H1 (cell line): Measurements from ENCODE around the gene JAG1. TPM values are rescaled to one million over a fixed set of nuclear protein-coding genes. Genes with fewer than 3 reads are reported as not detected.

Source experiments
- CTCF ChIA-PET: fragments of 300-600 bp; sonication (Branson Sonifier 250); formaldehyde crosslinking; loops from one replicate; lab custom pipeline; 2021; ENCODE audit not compliant: partially characterized antibody; lab: Charles Lee
- POLR2A ChIA-PET: fragments of 300-600 bp; sonication (Branson Sonifier 250); formaldehyde crosslinking; loops from one replicate; lab custom pipeline; 2021; ENCODE audit warnings: inconsistent platforms; ENCODE audit not compliant: partially characterized antibody; lab: Charles Lee
- DNase-seq, 2 experiments: peaks; one replicate each; pipeline versions ENCODE4 v3.0.0 to v3.0.0-alpha.2; 2010 to 2022; ENCODE audit warnings: low spot score in 2 of 2, low read depth in 1 of 2, mixed read lengths in 1 of 2
- FAIRE-seq: peaks from 2 replicates; lab custom pipeline; 2011; peaks lifted over from hg19 to GRCh38; lab: Jason Lieb, UNC
- H2AFZ ChIP-seq: 2 replicates; pipeline ENCODE4 v1.8.1; 2012; ENCODE audit warnings: low read length, inconsistent platforms
- H2AK5ac ChIP-seq: 2 replicates; pipeline ENCODE4 v1.6.1; 2013; ENCODE audit warnings: low read depth, low read length
- H2BK120ac ChIP-seq: replicated peaks from 2 replicates; pipeline ENCODE3; 2013; ENCODE audit warnings: low read depth, low read length, inconsistent platforms
- H2BK12ac ChIP-seq: 2 replicates; pipeline ENCODE4 v1.6.1; 2013; ENCODE audit warnings: low read depth, low read length
- H2BK15ac ChIP-seq: 2 replicates; pipeline ENCODE4 v1.6.1; 2013; ENCODE audit warnings: low read length
- H2BK20ac ChIP-seq: 2 replicates; pipeline ENCODE4 v1.6.1; 2013; ENCODE audit warnings: low read length
- H2BK5ac ChIP-seq: 2 replicates; pipeline ENCODE4 v1.6.1; 2013; ENCODE audit warnings: low read depth, low read length
- H3K14ac ChIP-seq: 2 replicates; pipeline ENCODE4 v1.6.1; 2013; ENCODE audit warnings: inconsistent platforms; ENCODE audit not compliant: insufficient read length
- H3K18ac ChIP-seq: 2 replicates; pipeline ENCODE4 v1.6.1; 2013; ENCODE audit warnings: low read length; ENCODE audit errors: extremely low read depth
- H3K23ac ChIP-seq: 2 replicates; pipeline ENCODE4 v1.6.1; 2013; ENCODE audit warnings: inconsistent platforms; ENCODE audit not compliant: insufficient read length
- H3K23me2 ChIP-seq: 2 replicates; pipeline ENCODE4 v1.6.1; 2013; ENCODE audit warnings: low read depth, low read length
- H3K27ac ChIP-seq: 2 replicates; pipeline ENCODE4 v1.6.1; 2011; ENCODE audit warnings: low read depth, low read length, inconsistent platforms
- H3K27me3 ChIP-seq, 4 experiments: replicated peaks in 1 of 4; 1 replicate in 1 of 4; 2 replicates in 3 of 4; pipeline versions ENCODE4 v1.6.1 to v1.8.1; 2011 to 2013; ENCODE audit warnings: low read length in 3 of 4, mild to moderate bottlenecking in 3 of 4, inconsistent platforms in 2 of 4, mixed read lengths in 2 of 4, moderate library complexity in 1 of 4; ENCODE audit not compliant: control insufficient read depth in 3 of 4, insufficient read depth in 3 of 4; ENCODE audit errors: extremely low read depth in 1 of 4
- H3K36me3 ChIP-seq, 4 experiments: 2 replicates each; pipeline versions ENCODE4 v1.6.1 to v1.8.1; 2011 to 2013; ENCODE audit warnings: mild to moderate bottlenecking in 4 of 4, low read length in 3 of 4, moderate library complexity in 2 of 4, control low read depth in 1 of 4, inconsistent platforms in 1 of 4; ENCODE audit not compliant: insufficient read depth in 4 of 4, control insufficient read depth in 2 of 4
- H3K4ac ChIP-seq: replicated peaks from 2 replicates; pipeline ENCODE3; 2013; ENCODE audit warnings: low read length, low read depth, mixed read lengths, inconsistent platforms; ENCODE audit not compliant: insufficient read length
- H3K4me1 ChIP-seq, 4 experiments: replicated peaks in 1 of 4; 1 replicate in 1 of 4; 2 replicates in 3 of 4; pipeline versions ENCODE4 v1.6.1 to v1.8.1; 2011 to 2013; ENCODE audit warnings: low read length in 3 of 4, inconsistent platforms in 2 of 4, mixed read lengths in 1 of 4; ENCODE audit not compliant: insufficient read depth in 4 of 4, control insufficient read depth in 3 of 4
- H3K4me2 ChIP-seq, 2 experiments: 2 replicates each; pipeline versions ENCODE4 v1.6.1 to v1.8.1; 2011 to 2013; ENCODE audit warnings: low read depth in 2 of 2, low read length in 2 of 2, control low read depth in 1 of 2, inconsistent platforms in 1 of 2, mild to moderate bottlenecking in 1 of 2; ENCODE audit not compliant: insufficient read depth in 1 of 2
- H3K4me3 ChIP-seq, 4 experiments: fragments of 200-600, 300-600 bp in 1 of 4; sonication (generic), shearing (Covaris generic), sonication (Bioruptor Twin) in 1 of 4; 2 replicates each; pipeline versions ENCODE4 v1.5.1 to v1.8.1; 2011 to 2016; ENCODE audit warnings: low read length in 4 of 4, low read depth in 3 of 4, control low read depth in 2 of 4, inconsistent platforms in 2 of 4, mild to moderate bottlenecking in 2 of 4, mixed read lengths in 1 of 4, moderate library complexity in 1 of 4; ENCODE audit not compliant: insufficient read depth in 2 of 4; ENCODE audit errors: extremely low read depth in 1 of 4
- H3K56ac ChIP-seq: replicated peaks from 2 replicates; pipeline ENCODE3; 2013; ENCODE audit warnings: low read depth, mild to moderate bottlenecking, mixed read lengths, low read length, inconsistent platforms; ENCODE audit not compliant: insufficient read length
- H3K79me1 ChIP-seq: 2 replicates; pipeline ENCODE4 v1.6.1; 2013; ENCODE audit warnings: low read depth, low read length, control low read depth
- H3K79me2 ChIP-seq, 2 experiments: 2 replicates each; pipeline versions ENCODE4 v1.6.1 to v1.8.1; 2012 to 2013; ENCODE audit warnings: low read length in 2 of 2, mild to moderate bottlenecking in 2 of 2, inconsistent platforms in 1 of 2; ENCODE audit not compliant: insufficient read depth in 2 of 2, control insufficient read depth in 1 of 2
- H3K9ac ChIP-seq, 4 experiments: replicated peaks in 1 of 4; 1 replicate in 1 of 4; 2 replicates in 3 of 4; pipeline versions ENCODE4 v1.6.1 to v1.8.1; 2011 to 2013; ENCODE audit warnings: low read depth in 3 of 4, low read length in 3 of 4, control low read depth in 2 of 4, mild to moderate bottlenecking in 2 of 4, moderate library complexity in 2 of 4, inconsistent platforms in 1 of 4; ENCODE audit errors: extremely low read depth in 1 of 4
- H3K9me3 ChIP-seq, 2 experiments: 2 replicates each; pipeline versions ENCODE4 v1.6.1 to v1.8.1; 2012 to 2013; ENCODE audit warnings: mild to moderate bottlenecking in 2 of 2, moderate library complexity in 2 of 2, control low read depth in 1 of 2, inconsistent platforms in 1 of 2, low read depth in 1 of 2, low read length in 1 of 2, mixed read lengths in 1 of 2; ENCODE audit not compliant: insufficient read depth in 2 of 2
- H4K20me1 ChIP-seq, 2 experiments: replicated peaks in 1 of 2; 2 replicates each; pipeline versions ENCODE3 to v1.8.1; 2011 to 2013; ENCODE audit warnings: inconsistent platforms in 2 of 2, low read length in 2 of 2, mild to moderate bottlenecking in 1 of 2; ENCODE audit not compliant: insufficient read depth in 2 of 2, control insufficient read depth in 1 of 2
- H4K5ac ChIP-seq: 2 replicates; pipeline ENCODE4 v1.6.1; 2013; ENCODE audit warnings: low read length, low read depth, mixed read lengths, inconsistent platforms; ENCODE audit not compliant: insufficient read length
- H4K8ac ChIP-seq: 2 replicates; pipeline ENCODE4 v1.8.0; 2013; ENCODE audit warnings: mild to moderate bottlenecking, moderate library complexity, low read length, inconsistent platforms; ENCODE audit not compliant: insufficient read depth; ENCODE audit errors: extremely low read depth
- H4K91ac ChIP-seq: replicated peaks from 2 replicates; pipeline ENCODE3; 2013; ENCODE audit warnings: low read length, mixed read lengths, inconsistent platforms; ENCODE audit not compliant: insufficient read length
- BACH1 ChIP-seq: IDR thresholded peaks from 2 replicates; pipeline ENCODE4 v1.6.1; 2012; ENCODE audit warnings: low read length, improper control_type of control experiment
- CHD1 ChIP-seq: IDR thresholded peaks from 2 replicates; pipeline ENCODE4 v1.6.1; 2012; ENCODE audit warnings: low read depth, low read length, improper control_type of control experiment
- CHD2 ChIP-seq: IDR thresholded peaks from 2 replicates; pipeline ENCODE4 v1.6.1; 2012; ENCODE audit warnings: low read length, improper control_type of control experiment
- FOSL1 ChIP-seq: IDR thresholded peaks from 2 replicates; pipeline ENCODE4 v1.6.1; 2011; ENCODE audit warnings: mild to moderate bottlenecking, low read depth, low read length, moderate library complexity; ENCODE audit not compliant: insufficient read depth
- GTF2F1 ChIP-seq: IDR thresholded peaks from 2 replicates; pipeline ENCODE4 v1.6.1; 2012; ENCODE audit warnings: low read depth, low read length, improper control_type of control experiment, borderline replicate concordance
- JUND ChIP-seq: IDR thresholded peaks from 2 replicates; pipeline ENCODE4 v1.6.1; 2011; ENCODE audit warnings: mild to moderate bottlenecking, improper control_type of control experiment, low read length
- RAD21 ChIP-seq, 2 experiments: IDR thresholded peaks in 1 of 2; conservative IDR thresholded peaks in 1 of 2; 2 replicates each; pipeline ENCODE4 v1.6.1; 2011; ENCODE audit warnings: low read depth in 2 of 2, low read length in 2 of 2, improper control_type of control experiment in 1 of 2, inconsistent platforms in 1 of 2, mild to moderate bottlenecking in 1 of 2, moderate library complexity in 1 of 2
- SAP30 ChIP-seq: fragments of 300-600 bp; sonication (generic); IDR thresholded peaks from 2 replicates; pipeline ENCODE4 v1.7.1; 2012; ENCODE audit warnings: low read length, moderate library complexity, mild to moderate bottlenecking, inconsistent platforms; ENCODE audit not compliant: insufficient read depth, insufficient replicate concordance
- SIX5 ChIP-seq: IDR thresholded peaks from 2 replicates; pipeline ENCODE4 v1.6.1; 2011; ENCODE audit warnings: mild to moderate bottlenecking, low read depth, low read length
- SP2 ChIP-seq: IDR thresholded peaks from 2 replicates; pipeline ENCODE4 v1.6.1; 2012; ENCODE audit warnings: mild to moderate bottlenecking, low read length, inconsistent platforms
- SRF ChIP-seq: IDR thresholded peaks from 2 replicates; pipeline ENCODE4 v1.6.1; 2011; ENCODE audit warnings: mild to moderate bottlenecking, low read depth, low read length, moderate library complexity
- TAF7 ChIP-seq: optimal IDR thresholded peaks from 2 replicates; pipeline ENCODE3; 2011; ENCODE audit warnings: low read depth, mild to moderate bottlenecking, inconsistent platforms, low read length, moderate library complexity, borderline replicate concordance
- TBP ChIP-seq: IDR thresholded peaks from 2 replicates; pipeline ENCODE4 v1.6.1; 2011; ENCODE audit warnings: low read depth, low read length, improper control_type of control experiment
- WGBS, 2 experiments: shearing (Covaris generic) in 1 of 2; methylation state at CpG; one replicate each; pipeline versions ENCODE4 v1.1.6 to v1.1.7; 2013 to 2015; ENCODE audit warnings: low lambda C conversion rate in 2 of 2, mixed read lengths in 2 of 2, inconsistent platforms in 1 of 2, low coverage in 1 of 2, missing lambda C conversion rate in 1 of 2; ENCODE audit not compliant: insufficient replicate concordance in 2 of 2, insufficient coverage in 1 of 2, insufficient read length in 1 of 2; ENCODE audit errors: extremely low coverage in 1 of 2, missing lambda C conversion rate in 1 of 2; 5-methylcytosine and 5-hydroxymethylcytosine counted together
- polyA plus RNA-seq, 7 experiments: library from polyadenylated mRNA; depleted of rRNA in 3 of 7; stranded (reverse) in 5 of 7; unstranded in 2 of 7; fragments of >200 nt in 5 of 7; fragments of 200-250 nt in 2 of 7; gene quantifications; 1 replicate in 5 of 7; 2 replicates in 1 of 7; 4 replicates in 1 of 7; pipeline versions ENCODE4 v1.2.1 to v1.2.3, GENCODE V29; 2011 to 2013; ENCODE audit warnings: missing spikeins in 2 of 7, mixed read lengths in 2 of 7
- total RNA-seq: library from RNA; stranded (reverse); fragmentation: NEBNext Ultra II Directional; extraction: Animal tissue kit (Norgen Biotek cat#: 25700); gene quantifications from 2 replicates; pipeline ENCODE4 v1.2.1, GENCODE V29; 2021

JAG1 gene
- total and polyA plus RNA-seq, 2 of the 8 experiments (the other 6 are each of a cell fraction or from before 2014, with no cell fraction given): 13.5 to 27.3 TPM

GRCh38 chr20:10647909-10648308, 25.9 kb downstream of the JAG1 start:
- H3K27ac ChIP-seq: no peak overlapping the region
- peaks cover 29 to 97% (median 70%) of the 10 kb centered on the region in 4 experiments for H3K36me3 ChIP-seq
- TF ChIP-seq TAF7: no peak
- no peak for TF ChIP-seq SRF
- TF ChIP-seq BACH1: no peak
- no peak for TF ChIP-seq CHD1
- no peak for TF ChIP-seq CHD2
- TF ChIP-seq GTF2F1: no peak
- no peak for TF ChIP-seq SIX5
- TF ChIP-seq SAP30: no peak
- no peak for TF ChIP-seq RAD21 (IDR thresholded peaks at IDR 0.05 in 1 of 2, conservative IDR thresholded peaks at IDR 0.05 in 1 of 2; ENCODE audit: low read depth in 2 of 2, low read length in 2 of 2)
- no peak for TF ChIP-seq SP2
- no peak for TF ChIP-seq TBP
- TF ChIP-seq FOSL1: no peak
- TF ChIP-seq JUND: no peak
- H2BK15ac ChIP-seq: no peak overlapping the region
- H2AFZ ChIP-seq: no peak overlapping the region
- no peak overlapping the region for H4K5ac ChIP-seq
- no peaks in the 10 kb centered on the region for H3K9me3 ChIP-seq
- H3K4me1 ChIP-seq: peaks cover 4 to 23% (median 13%) of the 10 kb centered on the region in 4 experiments; a peak in 6 of 7 replicates
- no peaks in the 10 kb centered on the region for H3K27me3 ChIP-seq
- DNase-seq (no peak), FAIRE-seq (no peak)
- no peaks in the 10 kb centered on the region for H3K79me1 ChIP-seq
- H2BK5ac ChIP-seq: no peak overlapping the region
- 88% methylated on average over 11 of the region's 11 CpGs; no CpG with 5 or more reads in 1 of the 2 experiments for WGBS, 2 experiments
- H4K8ac ChIP-seq: no peak overlapping the region
- peaks cover 2 to 12% of the 10 kb centered on the region in 2 experiments for H4K20me1 ChIP-seq
- no peak overlapping the region for H3K9ac ChIP-seq
- no peak overlapping the region for H3K14ac ChIP-seq
- no peaks in the 10 kb centered on the region for H3K23me2 ChIP-seq
- H3K23ac ChIP-seq: no peak overlapping the region
- H3K4me2 ChIP-seq: no peak overlapping the region
- CTCF ChIA-PET: interaction anchor here (1.8 to 6.6 kb wide), 3 partner anchors 10 to 16 kb away, joined by 4 to 55 read pairs (median 10); no protein-coding TSS in a partner anchor
- no peak overlapping the region for H2BK12ac ChIP-seq
- H3K56ac ChIP-seq: no peak overlapping the region
- no peak overlapping the region for H3K4ac ChIP-seq
- no peak overlapping the region for H3K4me3 ChIP-seq
- H2BK120ac ChIP-seq: no peak overlapping the region
- peaks cover 0 to 13% of the 10 kb centered on the region in 2 experiments; a peak in 2 of 4 replicates for H3K79me2 ChIP-seq
- POLR2A ChIA-PET: interaction anchor here (0.6 kb wide), 1 partner anchor 9 kb away, joined by 3 read pairs; no protein-coding TSS in a partner anchor
- no peak overlapping the region for H2AK5ac ChIP-seq
- no peak overlapping the region for H4K91ac ChIP-seq
- no peak overlapping the region; the same call in 1 of the 2 replicates for H3K18ac ChIP-seq
- no peak overlapping the region for H2BK20ac ChIP-seq
